ENCODE measurements around the gene PLEKHN1.
"Not testable (repeated sequence)": the region's sequence is repeated elsewhere in the genome, so short reads cannot be mapped to it uniquely, and the experiment has no call there.

PLEKHN1 gene

GRCh38 chr1:991275-991674 lies 25.0 kb downstream of the PLEKHN1 start:
- H3K9ac ChIP-seq (ENCODE audit: low read length); H3K9me3 ChIP-seq (ENCODE audit: control insufficient read depth, low read length); H3K4me3 ChIP-seq (ENCODE audit: low read length); H3K4me1 ChIP-seq (ENCODE audit: control insufficient read depth, insufficient read depth, low read length); H3K36me3 ChIP-seq (ENCODE audit: control insufficient read depth, insufficient read depth, low read length); H3K27me3 ChIP-seq (ENCODE audit: control insufficient read depth, insufficient read depth, low read length): not testable (repeated sequence)

GRCh38 chr1:991895-992294 lies 25.6 kb downstream of the PLEKHN1 start:
- Histone ChIP-seq H3K27me3 (ENCODE audit: control insufficient read depth, insufficient read depth, low read length) (peaks cover 11% of the 10 kb centered on the region), H3K9me3 (ENCODE audit: control insufficient read depth, low read length) (no peaks in the 10 kb centered on the region), H3K36me3 (ENCODE audit: control insufficient read depth, insufficient read depth, low read length) (no peaks in the 10 kb centered on the region), H3K9ac (ENCODE audit: low read length) (no peak overlapping the region), H3K4me1 (ENCODE audit: control insufficient read depth, insufficient read depth, low read length) (no peaks in the 10 kb centered on the region), H3K4me3 (ENCODE audit: low read length) (no peak overlapping the region)

- no peaks in the 10 kb centered on the region for H3K9me3 ChIP-seq (ENCODE audit: control insufficient read depth, low read length)
- no peak overlapping the region for H3K4me3 ChIP-seq (ENCODE audit: low read length)
- no peaks in the 10 kb centered on the region for H3K36me3 ChIP-seq (ENCODE audit: control insufficient read depth, insufficient read depth, low read length)
- no peak overlapping the region for H3K9ac ChIP-seq (ENCODE audit: low read length)
- no peaks in the 10 kb centered on the region for H3K4me1 ChIP-seq (ENCODE audit: control insufficient read depth, insufficient read depth, low read length)
- H3K27me3 ChIP-seq (ENCODE audit: control insufficient read depth, insufficient read depth, low read length), result peaks cover 16% of the 10 kb centered on the region
Observed at GRCh38 chr1:992362-992761, 26.1 kb downstream of the PLEKHN1 start.

- Histone ChIP-seq H3K9me3 (ENCODE audit: control insufficient read depth, low read length) (no peaks in the 10 kb centered on the region), H3K4me1 (ENCODE audit: control insufficient read depth, insufficient read depth, low read length) (peaks cover 3% of the 10 kb centered on the region), H3K27me3 (ENCODE audit: control insufficient read depth, insufficient read depth, low read length) (peaks cover 27% of the 10 kb centered on the region), H3K9ac (ENCODE audit: low read length) (no peak overlapping the region), H3K36me3 (ENCODE audit: control insufficient read depth, insufficient read depth, low read length) (no peaks in the 10 kb centered on the region), H3K4me3 (ENCODE audit: low read length) (no peak overlapping the region)
Observed at GRCh38 chr1:993379-993995, 27.2 kb downstream of the PLEKHN1 start.

- not testable (repeated sequence) for H3K9ac ChIP-seq (ENCODE audit: low read length); H3K4me1 ChIP-seq (ENCODE audit: control insufficient read depth, insufficient read depth, low read length); H3K36me3 ChIP-seq (ENCODE audit: control insufficient read depth, insufficient read depth, low read length); H3K9me3 ChIP-seq (ENCODE audit: control insufficient read depth, low read length); H3K4me3 ChIP-seq (ENCODE audit: low read length)
- peaks cover 36% of the 10 kb centered on the region for H3K27me3 ChIP-seq (ENCODE audit: control insufficient read depth, insufficient read depth, low read length)
Observed at GRCh38 chr1:994546-994945, 28.3 kb downstream of the PLEKHN1 start.

- Histone ChIP-seq H3K9ac (ENCODE audit: low read length) (no peak overlapping the region), H3K4me1 (ENCODE audit: control insufficient read depth, insufficient read depth, low read length) (peaks cover 17% of the 10 kb centered on the region), H3K27me3 (ENCODE audit: control insufficient read depth, insufficient read depth, low read length) (peaks cover 46% of the 10 kb centered on the region), H3K4me3 (ENCODE audit: low read length) (no peak overlapping the region), H3K9me3 (ENCODE audit: control insufficient read depth, low read length) (no peaks in the 10 kb centered on the region), H3K36me3 (ENCODE audit: control insufficient read depth, insufficient read depth, low read length) (no peaks in the 10 kb centered on the region)
Observed at GRCh38 chr1:995665-996633, 29.7 kb downstream of the PLEKHN1 start.

- no peaks in the 10 kb centered on the region for H3K36me3 ChIP-seq (ENCODE audit: control insufficient read depth, insufficient read depth, low read length)
- peaks cover 55% of the 10 kb centered on the region for H3K27me3 ChIP-seq (ENCODE audit: control insufficient read depth, insufficient read depth, low read length)
- no peak overlapping the region for H3K4me3 ChIP-seq (ENCODE audit: low read length)
- no peak overlapping the region for H3K9ac ChIP-seq (ENCODE audit: low read length)
- H3K9me3 ChIP-seq (ENCODE audit: control insufficient read depth, low read length), result no peaks in the 10 kb centered on the region
- H3K4me1 ChIP-seq (ENCODE audit: control insufficient read depth, insufficient read depth, low read length), result peaks cover 27% of the 10 kb centered on the region
Observed at GRCh38 chr1:996851-997712, 30.8 kb downstream of the PLEKHN1 start.

- H3K9ac ChIP-seq (ENCODE audit: low read length), result no peak overlapping the region
- H3K27me3 ChIP-seq (ENCODE audit: control insufficient read depth, insufficient read depth, low read length), result peaks cover 55% of the 10 kb centered on the region
- no peak overlapping the region for H3K4me3 ChIP-seq (ENCODE audit: low read length)
- H3K9me3 ChIP-seq (ENCODE audit: control insufficient read depth, low read length), result no peaks in the 10 kb centered on the region
- H3K36me3 ChIP-seq (ENCODE audit: control insufficient read depth, insufficient read depth, low read length), result no peaks in the 10 kb centered on the region
- H3K4me1 ChIP-seq (ENCODE audit: control insufficient read depth, insufficient read depth, low read length), result peaks cover 28% of the 10 kb centered on the region
Observed at GRCh38 chr1:997713-997992, 31.4 kb downstream of the PLEKHN1 start.

- Histone ChIP-seq H3K36me3 (ENCODE audit: control insufficient read depth, insufficient read depth, low read length) (no peaks in the 10 kb centered on the region), H3K4me1 (ENCODE audit: control insufficient read depth, insufficient read depth, low read length) (peaks cover 28% of the 10 kb centered on the region), H3K4me3 (ENCODE audit: low read length) (no peak overlapping the region), H3K9me3 (ENCODE audit: control insufficient read depth, low read length) (no peaks in the 10 kb centered on the region), H3K9ac (ENCODE audit: low read length) (no peak overlapping the region), H3K27me3 (ENCODE audit: control insufficient read depth, insufficient read depth, low read length) (peaks cover 58% of the 10 kb centered on the region)
Observed at GRCh38 chr1:997993-998744, 31.9 kb downstream of the PLEKHN1 start.

GRCh38 chr1:998745-998994 lies 32.4 kb downstream of the PLEKHN1 start:
- Histone ChIP-seq H3K27me3 (ENCODE audit: control insufficient read depth, insufficient read depth, low read length) (peaks cover 63% of the 10 kb centered on the region), H3K4me3 (ENCODE audit: low read length) (no peak overlapping the region), H3K9ac (ENCODE audit: low read length) (no peak overlapping the region), H3K4me1 (ENCODE audit: control insufficient read depth, insufficient read depth, low read length) (peaks cover 28% of the 10 kb centered on the region), H3K9me3 (ENCODE audit: control insufficient read depth, low read length) (no peaks in the 10 kb centered on the region), H3K36me3 (ENCODE audit: control insufficient read depth, insufficient read depth, low read length) (no peaks in the 10 kb centered on the region)

GRCh38 chr1:998995-999724 lies 32.9 kb downstream of the PLEKHN1 start:
- H3K9ac ChIP-seq (ENCODE audit: low read length), result no peak overlapping the region
- H3K36me3 ChIP-seq (ENCODE audit: control insufficient read depth, insufficient read depth, low read length), result no peaks in the 10 kb centered on the region
- no peaks in the 10 kb centered on the region for H3K9me3 ChIP-seq (ENCODE audit: control insufficient read depth, low read length)
- H3K4me3 ChIP-seq (ENCODE audit: low read length), result no peak overlapping the region
- H3K4me1 ChIP-seq (ENCODE audit: control insufficient read depth, insufficient read depth, low read length), result peaks cover 28% of the 10 kb centered on the region
- peaks cover 67% of the 10 kb centered on the region for H3K27me3 ChIP-seq (ENCODE audit: control insufficient read depth, insufficient read depth, low read length)

Measured in mucosa of stomach (tissue), 1 donor.